Measurements from ENCODE around the gene LIX1.
"Not testable (repeated sequence)": the region's sequence is repeated elsewhere in the genome, so short reads cannot be mapped to it uniquely, and the experiment has no call there.

LIX1 gene

GRCh38 chr5:97087138-97087537 lies 55.3 kb downstream of the LIX1 start:
- no peaks in the 10 kb centered on the region for H3K27me3 ChIP-seq (ENCODE audit: insufficient read depth, low read length)
- H3K9ac ChIP-seq (ENCODE audit: low read depth, low read length), result no peak overlapping the region
- no peaks in the 10 kb centered on the region for H3K9me3 ChIP-seq (ENCODE audit: insufficient read depth, low read depth, low read length)
- H3K4me3 ChIP-seq (ENCODE audit: low read length), result no peak overlapping the region
- H3K36me3 ChIP-seq (ENCODE audit: insufficient read depth, low read depth, low read length), result no peaks in the 10 kb centered on the region
- no peaks in the 10 kb centered on the region for H3K4me1 ChIP-seq (ENCODE audit: insufficient read depth, low read length)
- H3K27ac ChIP-seq (ENCODE audit: low read length), result no peak overlapping the region

DNA sequence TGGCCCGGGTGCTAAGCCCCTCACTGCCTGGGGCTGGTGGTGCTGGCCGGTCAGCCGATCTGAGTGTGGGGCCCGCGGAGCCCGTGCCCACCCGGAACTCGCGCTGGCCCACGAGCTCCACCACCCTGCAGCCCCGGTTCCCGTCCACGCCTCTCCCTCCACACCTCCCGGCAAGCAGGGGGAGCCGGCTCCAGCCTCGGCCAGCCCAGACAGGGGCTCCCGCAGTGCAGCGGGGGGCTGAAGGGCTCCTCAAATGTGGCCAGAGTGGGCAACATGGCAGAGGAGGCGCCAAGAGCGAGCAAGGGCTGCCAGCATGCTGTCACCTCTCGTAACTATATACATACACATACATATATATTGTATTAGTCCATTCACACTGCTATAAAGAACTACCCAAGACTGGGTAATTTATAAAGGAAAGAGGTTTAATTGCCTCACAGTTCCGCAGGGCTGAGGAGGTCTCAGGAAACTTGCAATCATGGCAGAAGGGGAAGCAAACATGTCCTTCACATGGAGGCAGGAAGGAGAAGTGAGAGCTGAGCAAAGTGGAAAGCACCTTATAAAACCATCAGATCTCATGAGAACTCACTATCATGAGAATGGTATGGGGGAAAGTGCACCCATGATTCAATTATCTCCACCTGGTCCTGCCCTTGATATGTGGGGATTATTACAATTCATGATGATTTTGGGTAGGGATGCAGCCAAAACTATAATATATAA lies 56.8 kb downstream of the LIX1 start:
- Histone ChIP-seq H3K27ac (ENCODE audit: low read length) (no peak overlapping the region), H3K4me1 (ENCODE audit: insufficient read depth, low read length) (no peaks in the 10 kb centered on the region), H3K9ac (ENCODE audit: low read depth, low read length) (no peak overlapping the region), H3K9me3 (ENCODE audit: insufficient read depth, low read depth, low read length) (no peaks in the 10 kb centered on the region), H3K36me3 (ENCODE audit: insufficient read depth, low read depth, low read length) (no peaks in the 10 kb centered on the region), H3K27me3 (ENCODE audit: insufficient read depth, low read length) (no peaks in the 10 kb centered on the region), H3K4me3 (ENCODE audit: low read length) (no peak overlapping the region)

DNA sequence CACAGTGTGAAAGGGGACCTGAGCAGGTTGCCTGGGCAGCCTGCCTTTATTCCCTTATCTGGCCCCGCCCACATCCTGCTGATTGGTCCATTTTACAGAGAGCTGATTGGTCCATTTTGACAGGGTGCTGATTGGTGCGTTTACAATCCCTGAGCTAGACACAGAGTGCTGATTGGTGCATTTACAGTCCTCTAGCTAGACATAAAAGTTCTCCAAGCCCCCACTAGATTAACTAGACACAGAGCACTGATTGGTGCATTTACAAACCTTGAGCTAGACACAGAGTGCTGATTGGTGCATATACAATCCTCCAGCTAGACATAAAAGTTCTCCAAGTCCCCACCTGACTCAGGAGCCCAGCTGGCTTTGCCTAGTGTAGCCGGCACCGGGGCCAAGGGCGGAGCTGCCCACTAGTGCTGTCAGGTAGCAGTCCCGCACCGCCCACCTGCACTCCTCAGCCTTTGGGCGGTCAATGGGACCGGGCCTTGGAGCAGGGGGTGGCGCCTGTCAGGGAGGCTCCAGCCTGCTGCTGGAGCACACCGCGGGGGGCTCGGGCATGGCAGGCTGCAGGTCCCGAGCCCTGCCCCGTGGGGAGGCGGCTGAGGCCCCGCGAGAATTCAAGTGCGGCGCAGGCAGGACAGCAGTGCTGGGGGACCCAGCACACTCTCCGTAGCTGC lies 57.5 kb downstream of the LIX1 start:
- H3K27ac ChIP-seq (ENCODE audit: low read length), result not testable (repeated sequence)

GRCh38 chr5:97078958-97079743 lies 63.3 kb downstream of the LIX1 start:
- Histone ChIP-seq H3K9me3 (ENCODE audit: insufficient read depth, low read depth, low read length) (no peaks in the 10 kb centered on the region), H3K36me3 (ENCODE audit: insufficient read depth, low read depth, low read length) (no peaks in the 10 kb centered on the region), H3K9ac (ENCODE audit: low read depth, low read length) (no peak overlapping the region), H3K4me1 (ENCODE audit: insufficient read depth, low read length) (no peaks in the 10 kb centered on the region), H3K27me3 (ENCODE audit: insufficient read depth, low read length) (no peaks in the 10 kb centered on the region), H3K4me3 (ENCODE audit: low read length) (no peak overlapping the region), H3K27ac (ENCODE audit: low read length) (no peak overlapping the region)

More for the DNA sequence above, 57.5 kb downstream of the LIX1 start:
- H3K27me3 ChIP-seq (ENCODE audit: insufficient read depth, low read length); H3K4me3 ChIP-seq (ENCODE audit: low read length); H3K9ac ChIP-seq (ENCODE audit: low read depth, low read length); H3K36me3 ChIP-seq (ENCODE audit: insufficient read depth, low read depth, low read length); H3K9me3 ChIP-seq (ENCODE audit: insufficient read depth, low read depth, low read length); H3K4me1 ChIP-seq (ENCODE audit: insufficient read depth, low read length): not testable (repeated sequence)

- no peaks in the 10 kb centered on the region for H3K27me3 ChIP-seq (ENCODE audit: insufficient read depth, low read length)
- no peaks in the 10 kb centered on the region for H3K36me3 ChIP-seq (ENCODE audit: insufficient read depth, low read depth, low read length)
- no peak overlapping the region for H3K27ac ChIP-seq (ENCODE audit: low read length)
- no peak overlapping the region for H3K9ac ChIP-seq (ENCODE audit: low read depth, low read length)
- H3K9me3 ChIP-seq (ENCODE audit: insufficient read depth, low read depth, low read length), result no peaks in the 10 kb centered on the region
- H3K4me3 ChIP-seq (ENCODE audit: low read length), result no peak overlapping the region
- no peaks in the 10 kb centered on the region for H3K4me1 ChIP-seq (ENCODE audit: insufficient read depth, low read length)
Measured at GRCh38 chr5:97077246-97077645, 65.2 kb downstream of the LIX1 start.

DNA sequence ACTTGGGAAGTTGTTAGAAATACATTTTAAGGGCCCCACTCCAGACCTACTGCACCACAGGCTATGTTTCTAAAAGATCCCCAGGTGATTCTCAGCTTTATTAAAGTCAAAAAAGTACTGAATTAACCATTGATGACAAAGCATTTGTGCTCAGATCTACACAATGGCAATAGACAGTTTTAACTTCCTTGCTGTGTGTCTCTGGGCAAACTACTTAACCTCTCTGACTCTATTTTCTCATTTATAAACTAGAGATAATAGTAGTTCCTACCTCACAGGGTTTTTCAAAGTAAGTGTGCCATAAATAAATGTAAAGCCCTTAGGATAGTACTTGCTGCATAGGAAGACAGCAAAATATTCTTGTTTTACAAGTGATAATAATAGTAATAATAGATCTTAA lies 66.3 kb downstream of the LIX1 start:
- no peak overlapping the region for H3K4me3 ChIP-seq (ENCODE audit: low read length)
- no peaks in the 10 kb centered on the region for H3K9me3 ChIP-seq (ENCODE audit: insufficient read depth, low read depth, low read length)
- no peaks in the 10 kb centered on the region for H3K27me3 ChIP-seq (ENCODE audit: insufficient read depth, low read length)
- H3K4me1 ChIP-seq (ENCODE audit: insufficient read depth, low read length), result no peaks in the 10 kb centered on the region
- H3K36me3 ChIP-seq (ENCODE audit: insufficient read depth, low read depth, low read length), result no peaks in the 10 kb centered on the region
- H3K9ac ChIP-seq (ENCODE audit: low read depth, low read length), result no peak overlapping the region
- no peak overlapping the region for H3K27ac ChIP-seq (ENCODE audit: low read length)

GRCh38 chr5:97075649-97076048 lies 66.8 kb downstream of the LIX1 start:
- H3K27ac ChIP-seq (ENCODE audit: low read length), result no peak overlapping the region
- no peak overlapping the region for H3K4me3 ChIP-seq (ENCODE audit: low read length)
- no peaks in the 10 kb centered on the region for H3K9me3 ChIP-seq (ENCODE audit: insufficient read depth, low read depth, low read length)
- H3K36me3 ChIP-seq (ENCODE audit: insufficient read depth, low read depth, low read length), result no peaks in the 10 kb centered on the region
- H3K27me3 ChIP-seq (ENCODE audit: insufficient read depth, low read length), result no peaks in the 10 kb centered on the region
- H3K4me1 ChIP-seq (ENCODE audit: insufficient read depth, low read length), result no peaks in the 10 kb centered on the region
- no peak overlapping the region for H3K9ac ChIP-seq (ENCODE audit: low read depth, low read length)

- Histone ChIP-seq H3K9me3 (ENCODE audit: insufficient read depth, low read depth, low read length) (no peaks in the 10 kb centered on the region), H3K9ac (ENCODE audit: low read depth, low read length) (no peak overlapping the region), H3K36me3 (ENCODE audit: insufficient read depth, low read depth, low read length) (no peaks in the 10 kb centered on the region), H3K27me3 (ENCODE audit: insufficient read depth, low read length) (no peaks in the 10 kb centered on the region), H3K4me1 (ENCODE audit: insufficient read depth, low read length) (no peaks in the 10 kb centered on the region), H3K27ac (ENCODE audit: low read length) (no peak overlapping the region), H3K4me3 (ENCODE audit: low read length) (no peak overlapping the region)
Measured at GRCh38 chr5:97074859-97075489, 67.4 kb downstream of the LIX1 start.

- H3K27ac ChIP-seq (ENCODE audit: low read length), result no peak overlapping the region
Measured at GRCh38 chr5:97073420-97073819, 69.0 kb downstream of the LIX1 start.

DNA sequence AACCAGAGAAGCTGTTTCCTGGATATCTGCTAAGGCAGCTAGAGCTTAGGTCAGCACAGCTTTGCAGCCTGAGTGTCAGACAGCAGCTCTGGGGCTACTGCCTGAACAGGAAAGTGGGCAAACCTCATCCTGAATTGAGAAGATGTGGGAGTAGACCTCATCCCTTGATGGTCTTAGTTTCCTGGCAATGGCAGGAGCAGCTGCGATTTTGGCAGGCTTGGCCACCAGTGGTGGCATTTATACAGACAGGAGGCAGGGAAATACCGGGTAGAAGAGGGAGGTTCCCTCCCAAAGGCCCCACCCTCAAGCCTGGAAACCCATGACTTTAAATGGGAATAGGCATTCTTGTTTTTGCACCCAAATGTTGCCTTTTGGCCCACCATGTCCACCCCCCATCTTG lies 69.7 kb downstream of the LIX1 start:
- no peak overlapping the region for H3K4me3 ChIP-seq (ENCODE audit: low read length)
- H3K9me3 ChIP-seq (ENCODE audit: insufficient read depth, low read depth, low read length), result no peaks in the 10 kb centered on the region
- no peaks in the 10 kb centered on the region for H3K36me3 ChIP-seq (ENCODE audit: insufficient read depth, low read depth, low read length)
- H3K27me3 ChIP-seq (ENCODE audit: insufficient read depth, low read length), result no peaks in the 10 kb centered on the region
- H3K27ac ChIP-seq (ENCODE audit: low read length), result no peak overlapping the region
- H3K9ac ChIP-seq (ENCODE audit: low read depth, low read length), result no peak overlapping the region
- H3K4me1 ChIP-seq (ENCODE audit: insufficient read depth, low read length), result no peaks in the 10 kb centered on the region

More at GRCh38 chr5:97073420-97073819, 69.0 kb downstream of the LIX1 start:
- H3K4me1 ChIP-seq (ENCODE audit: insufficient read depth, low read length), result no peaks in the 10 kb centered on the region
- no peak overlapping the region for H3K4me3 ChIP-seq (ENCODE audit: low read length)
- H3K9me3 ChIP-seq (ENCODE audit: insufficient read depth, low read depth, low read length), result no peaks in the 10 kb centered on the region
- no peak overlapping the region for H3K9ac ChIP-seq (ENCODE audit: low read depth, low read length)
- H3K27me3 ChIP-seq (ENCODE audit: insufficient read depth, low read length), result no peaks in the 10 kb centered on the region
- H3K36me3 ChIP-seq (ENCODE audit: insufficient read depth, low read depth, low read length), result no peaks in the 10 kb centered on the region

GRCh38 chr5:97071993-97072392 lies 70.4 kb downstream of the LIX1 start:
- Histone ChIP-seq H3K27ac (ENCODE audit: low read length) (no peak overlapping the region), H3K4me3 (ENCODE audit: low read length) (no peak overlapping the region), H3K9me3 (ENCODE audit: insufficient read depth, low read depth, low read length) (no peaks in the 10 kb centered on the region), H3K36me3 (ENCODE audit: insufficient read depth, low read depth, low read length) (no peaks in the 10 kb centered on the region), H3K27me3 (ENCODE audit: insufficient read depth, low read length) (no peaks in the 10 kb centered on the region), H3K4me1 (ENCODE audit: insufficient read depth, low read length) (no peaks in the 10 kb centered on the region), H3K9ac (ENCODE audit: low read depth, low read length) (no peak overlapping the region)

Measured in iPS-20b (cell line).